Caco-2 (cell line): ENCODE results near the gene MEG3. TPM values are rescaled to one million over a fixed set of nuclear protein-coding genes. Genes with fewer than 3 reads are reported as not detected.

Source experiments
- BruUV-seq: library from RNA; stranded (reverse); fragments of 400-500 nt; replicated peaks from 2 replicates; lab custom pipeline; 2021; lab: Mats Ljungman, UMichigan
- CTCF ChIA-PET: fragments of 300-600 bp; sonication (Branson Sonifier 250); formaldehyde crosslinking; loops from one replicate; lab custom pipeline; 2022; ENCODE audit warnings: antibody characterized with exemption; lab: Charles Lee
- POLR2A ChIA-PET: fragments of 300-600 bp; sonication (Branson Sonifier 250); formaldehyde crosslinking; loops from one replicate; lab custom pipeline; 2022; ENCODE audit warnings: antibody characterized with exemption; lab: Charles Lee
- DNase-seq, 2 experiments: peaks; one replicate each; pipeline versions ENCODE4 v3.0.0 to v3.0.0-alpha.2; 2020 to 2022
- H3K27me3 ChIP-seq: replicated peaks from 2 replicates; pipeline ENCODE4 v1.6.0; 2011; ENCODE audit warnings: low read length; ENCODE audit not compliant: control insufficient read depth, insufficient read depth
- H3K36me3 ChIP-seq: 2 replicates; pipeline ENCODE4 v1.5.1; 2011; ENCODE audit warnings: low read length; ENCODE audit not compliant: control insufficient read depth, insufficient read depth
- H3K4me1 ChIP-seq: fragments of 250-450 bp; sonication (Bioruptor Pico); 2 replicates; pipeline ENCODE4 v1.5.1; 2020; ENCODE audit warnings: mild to moderate bottlenecking
- H3K4me3 ChIP-seq: 2 replicates; pipeline ENCODE4 v1.5.1; 2011; ENCODE audit warnings: low read depth, mild to moderate bottlenecking, control low read depth, low read length
- H3K9me3 ChIP-seq: fragments of 250-450 bp; sonication (Bioruptor Pico); 2 replicates; pipeline ENCODE4 v1.5.1; 2020; ENCODE audit warnings: mild to moderate bottlenecking, moderate library complexity
- H3K27ac Mint-ChIP-seq: one replicate; pipeline ENCODE4 v1.8.0; 2022; ENCODE audit warnings: mixed read lengths; ENCODE audit not compliant: unreplicated experiment
- H3K27me3 Mint-ChIP-seq: one replicate; pipeline ENCODE4 v1.8.0; 2022; ENCODE audit warnings: mixed read lengths; ENCODE audit not compliant: insufficient read depth, unreplicated experiment
- H3K36me3 Mint-ChIP-seq: one replicate; pipeline ENCODE4 v1.8.0; 2022; ENCODE audit warnings: mild to moderate bottlenecking, mixed read lengths; ENCODE audit not compliant: insufficient read depth, unreplicated experiment
- H3K4me1 Mint-ChIP-seq: one replicate; pipeline ENCODE4 v1.8.0; 2022; ENCODE audit warnings: low read depth, mixed read lengths; ENCODE audit not compliant: unreplicated experiment
- H3K4me3 Mint-ChIP-seq: one replicate; pipeline ENCODE4 v1.8.0; 2022; ENCODE audit warnings: mild to moderate bottlenecking, moderate library complexity, mixed read lengths; ENCODE audit not compliant: unreplicated experiment
- H3K9me3 Mint-ChIP-seq: one replicate; pipeline ENCODE4 v1.8.0; 2022; ENCODE audit warnings: mixed read lengths; ENCODE audit not compliant: unreplicated experiment
- intact Hi-C: fragments of 100-400 bp; cut with micrococcal nuclease; formaldehyde crosslinking; loops from one replicate; pipeline ENCODE4 v1.10.0; 2022; ENCODE audit not compliant: unreplicated experiment
- total RNA-seq: library from RNA; stranded (reverse); gene quantifications from 2 replicates; pipeline ENCODE4 v1.2.3, GENCODE V29; 2022
- TF ChIP-seq, protein P1 (sequence below), 2 experiments: fragments of 200-600 bp in 1 of 2; IDR thresholded peaks; 1 replicate in 1 of 2; 2 replicates in 1 of 2; pipeline versions ENCODE4 v1.5.1 to v1.8.0; 2011 to 2022; ENCODE audit warnings: antibody characterized with exemption in 1 of 2, control low read depth in 1 of 2, inconsistent platforms in 1 of 2, low read depth in 1 of 2, low read length in 1 of 2, mild to moderate bottlenecking in 1 of 2, moderate library complexity in 1 of 2; ENCODE audit not compliant: insufficient read depth in 1 of 2, severe bottlenecking in 1 of 2, unreplicated experiment in 1 of 2

Gene MEG3
- total RNA-seq, 1 experiment from 2014 or later, result not detected

DNA sequence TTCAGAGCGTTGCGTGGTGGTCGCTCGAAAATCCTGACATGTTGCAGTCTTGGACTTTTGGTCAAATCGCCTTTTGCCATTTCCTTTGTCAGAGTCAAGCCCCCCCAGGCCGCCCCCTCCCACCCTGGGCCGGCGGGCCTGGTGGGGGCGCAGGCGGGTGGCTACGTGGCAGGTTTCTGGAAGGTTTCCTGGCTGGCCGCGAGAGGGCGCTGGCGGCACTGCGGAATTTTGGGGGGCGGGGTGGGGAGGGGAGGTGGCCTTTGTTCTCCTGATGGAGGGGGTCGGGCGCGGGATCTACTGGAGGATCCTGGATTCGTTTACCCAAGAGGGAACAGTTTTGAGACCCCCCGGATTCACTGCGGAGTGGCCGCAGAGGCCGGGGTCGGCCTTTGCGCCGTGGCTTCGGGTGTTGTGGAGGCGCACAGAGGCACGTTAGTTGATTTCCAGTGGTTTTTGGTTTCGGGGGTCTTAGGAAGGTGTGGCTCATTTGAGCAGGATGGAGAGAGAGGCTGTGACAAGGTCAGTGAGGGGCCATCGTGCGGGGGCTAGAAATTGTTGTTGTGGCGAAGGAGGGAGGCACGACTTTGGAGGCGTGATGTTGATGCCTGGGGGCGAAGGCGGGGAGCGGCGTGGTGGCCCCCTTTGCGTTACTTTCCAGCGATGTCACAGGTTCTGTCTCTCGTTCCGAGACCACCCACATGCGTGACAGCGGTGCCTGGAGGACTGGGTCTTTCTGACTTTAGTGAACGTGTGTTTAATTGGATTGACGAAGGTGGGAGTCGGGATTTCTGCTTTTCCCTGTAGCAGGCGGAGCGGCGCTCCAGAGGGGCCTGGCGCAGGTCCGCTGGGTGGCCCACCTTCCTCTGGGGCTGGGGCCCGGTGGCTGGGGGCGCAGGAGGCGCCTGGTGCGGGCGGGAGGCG is 1.4 kb downstream of the MEG3 start:
- Mint-ChIP-seq H3K36me3 (no peaks in the 10 kb centered on the region), H3K9me3 (no peaks in the 10 kb centered on the region), H3K27ac (no peak overlapping the region), H3K4me1 (peaks cover 19% of the 10 kb centered on the region), H3K27me3 (no peaks in the 10 kb centered on the region), H3K4me3 (no peak overlapping the region)
- no peaks in the 10 kb centered on the region for H3K27me3 ChIP-seq
- POLR2A ChIA-PET, result no interaction called here
- intact Hi-C loops, result no loop called here
- H3K9me3 ChIP-seq, result peaks cover 3% of the 10 kb centered on the region; the same call in 1 of the 2 replicates
- H3K4me3 ChIP-seq, result no peak overlapping the region
- TF ChIP-seq, protein P1, sequence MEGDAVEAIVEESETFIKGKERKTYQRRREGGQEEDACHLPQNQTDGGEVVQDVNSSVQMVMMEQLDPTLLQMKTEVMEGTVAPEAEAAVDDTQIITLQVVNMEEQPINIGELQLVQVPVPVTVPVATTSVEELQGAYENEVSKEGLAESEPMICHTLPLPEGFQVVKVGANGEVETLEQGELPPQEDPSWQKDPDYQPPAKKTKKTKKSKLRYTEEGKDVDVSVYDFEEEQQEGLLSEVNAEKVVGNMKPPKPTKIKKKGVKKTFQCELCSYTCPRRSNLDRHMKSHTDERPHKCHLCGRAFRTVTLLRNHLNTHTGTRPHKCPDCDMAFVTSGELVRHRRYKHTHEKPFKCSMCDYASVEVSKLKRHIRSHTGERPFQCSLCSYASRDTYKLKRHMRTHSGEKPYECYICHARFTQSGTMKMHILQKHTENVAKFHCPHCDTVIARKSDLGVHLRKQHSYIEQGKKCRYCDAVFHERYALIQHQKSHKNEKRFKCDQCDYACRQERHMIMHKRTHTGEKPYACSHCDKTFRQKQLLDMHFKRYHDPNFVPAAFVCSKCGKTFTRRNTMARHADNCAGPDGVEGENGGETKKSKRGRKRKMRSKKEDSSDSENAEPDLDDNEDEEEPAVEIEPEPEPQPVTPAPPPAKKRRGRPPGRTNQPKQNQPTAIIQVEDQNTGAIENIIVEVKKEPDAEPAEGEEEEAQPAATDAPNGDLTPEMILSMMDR (IDR thresholded peaks at IDR 0.05; ENCODE audit: insufficient read depth in 1 of 2, low read depth in 1 of 2, low read length in 1 of 2, severe bottlenecking in 1 of 2, unreplicated experiment in 1 of 2), result no peak
- DNase-seq, result no peak
- H3K4me1 ChIP-seq, result peaks cover 5% of the 10 kb centered on the region; the same call in 1 of the 2 replicates
- BruUV-seq, result no TSS peak
- CTCF ChIA-PET, result no interaction called here
- no peaks in the 10 kb centered on the region for H3K36me3 ChIP-seq

DNA sequence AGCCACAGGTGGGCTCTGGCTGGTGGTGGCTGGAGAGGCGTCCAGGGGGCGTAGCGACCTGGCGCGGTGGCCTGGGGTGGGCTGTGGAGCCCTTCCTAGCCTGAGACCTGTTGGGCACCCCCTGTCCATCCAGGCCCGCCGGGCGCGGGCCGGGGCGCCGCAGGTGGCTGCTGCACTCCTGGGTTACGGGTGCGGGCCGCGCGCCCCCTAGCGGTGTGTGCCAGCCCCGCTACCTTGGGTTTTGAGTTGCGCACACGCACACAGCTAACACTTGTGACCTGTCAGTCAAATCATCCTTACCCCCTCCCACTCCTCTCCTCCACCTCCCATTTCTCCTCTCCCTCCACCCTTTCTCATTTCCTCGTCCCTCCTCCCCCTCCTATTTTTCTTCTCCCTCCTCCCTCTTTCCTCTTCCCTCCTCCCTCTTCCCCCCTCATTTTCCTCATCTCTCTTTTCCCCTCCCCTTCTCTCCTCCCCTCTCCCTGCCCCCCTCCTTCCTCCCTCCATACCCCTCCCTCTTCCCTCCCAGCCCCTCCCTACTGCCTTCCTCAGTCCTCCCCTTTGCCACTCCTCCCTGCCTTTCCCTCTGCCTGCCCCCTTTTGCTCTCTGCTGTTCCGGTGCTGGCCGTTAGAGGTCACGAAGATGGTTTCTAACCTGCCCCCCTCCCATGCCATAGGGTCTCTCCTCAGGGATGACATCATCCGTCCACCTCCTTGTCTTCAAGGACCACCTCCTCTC is 2.3 kb downstream of the MEG3 start:
- Histone ChIP-seq H3K9me3 (peaks cover 3% of the 10 kb centered on the region; the same call in 1 of the 2 replicates), H3K36me3 (no peaks in the 10 kb centered on the region), H3K27me3 (no peaks in the 10 kb centered on the region), H3K4me3 (no peak overlapping the region), H3K4me1 (peaks cover 5% of the 10 kb centered on the region; the same call in 1 of the 2 replicates)
- CTCF ChIA-PET, result no interaction called here
- POLR2A ChIA-PET, result no interaction called here
- TF ChIP-seq, protein P1 (IDR thresholded peaks at IDR 0.05; ENCODE audit: insufficient read depth in 1 of 2, low read depth in 1 of 2, low read length in 1 of 2, severe bottlenecking in 1 of 2, unreplicated experiment in 1 of 2), result no peak
- no peaks in the 10 kb centered on the region for H3K36me3 Mint-ChIP-seq
- H3K4me3 Mint-ChIP-seq, result no peak overlapping the region
- peak overlapping the region; percentile 44 for H3K27ac Mint-ChIP-seq
- intact Hi-C loops, result no loop called here
- DNase-seq, result no peak
- H3K9me3 Mint-ChIP-seq, result no peaks in the 10 kb centered on the region
- no TSS peak for BruUV-seq
- peaks cover 19% of the 10 kb centered on the region for H3K4me1 Mint-ChIP-seq
- H3K27me3 Mint-ChIP-seq, result no peaks in the 10 kb centered on the region

DNA sequence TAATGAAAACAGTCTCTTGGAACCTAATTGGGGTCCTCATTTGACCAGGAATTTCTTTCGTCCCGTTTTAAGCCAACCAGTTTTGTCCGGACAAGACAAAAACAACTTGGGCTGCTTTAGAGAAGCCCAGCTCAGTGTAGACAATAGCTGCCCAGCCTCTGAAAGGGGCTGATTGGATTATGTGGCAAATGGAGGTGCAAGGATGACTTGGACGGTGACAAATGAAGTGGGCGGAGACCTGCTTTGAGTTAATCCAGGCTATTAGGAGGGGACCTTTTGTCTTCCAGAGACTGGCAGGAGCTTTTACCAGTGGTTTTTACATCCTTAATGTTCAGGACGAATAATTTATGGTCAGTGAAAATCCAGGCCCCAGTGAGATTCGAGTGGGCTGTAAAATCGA is 4.8 kb downstream of the MEG3 start:
- H3K27me3 ChIP-seq, result no peaks in the 10 kb centered on the region
- no peak overlapping the region for H3K27ac Mint-ChIP-seq
- BruUV-seq, result no TSS peak
- H3K36me3 Mint-ChIP-seq, result no peaks in the 10 kb centered on the region
- DNase-seq, result no peak
- H3K9me3 Mint-ChIP-seq, result no peaks in the 10 kb centered on the region
- ChIA-PET POLR2A (no interaction called here), CTCF (no interaction called here)
- H3K4me1 ChIP-seq, result peaks cover 5% of the 10 kb centered on the region; the same call in 1 of the 2 replicates
- H3K9me3 ChIP-seq, result peaks cover 3% of the 10 kb centered on the region; the same call in 1 of the 2 replicates
- no peaks in the 10 kb centered on the region for H3K36me3 ChIP-seq
- TF ChIP-seq, protein P1 (IDR thresholded peaks at IDR 0.05; ENCODE audit: insufficient read depth in 1 of 2, low read depth in 1 of 2, low read length in 1 of 2, severe bottlenecking in 1 of 2, unreplicated experiment in 1 of 2), result no peak
- H3K4me3 Mint-ChIP-seq, result no peak overlapping the region
- H3K4me1 Mint-ChIP-seq, result peaks cover 19% of the 10 kb centered on the region
- no peak overlapping the region for H3K4me3 ChIP-seq
- intact Hi-C loops, result no loop called here
- no peaks in the 10 kb centered on the region for H3K27me3 Mint-ChIP-seq
